ENCODE measurements around the gene SLC25A30. TPM values are rescaled to one million over a fixed set of nuclear protein-coding genes. Genes with fewer than 3 reads are reported as not detected.

SLC25A30 gene
- total RNA-seq, 1 donor from 2014 or later, result 21.9 TPM

GRCh38 chr13:45446181-45446580 is 28.0 kb upstream of the SLC25A30 start:
- H3K27ac Mint-ChIP-seq (ENCODE audit: unreplicated experiment), result no peak overlapping the region
- DNase-seq (ENCODE audit: low spot score), result no peak
- peaks cover 19% of the 10 kb centered on the region for H3K4me1 Mint-ChIP-seq (ENCODE audit: unreplicated experiment)
- H3K36me3 Mint-ChIP-seq (ENCODE audit: low read depth, unreplicated experiment), result no peaks in the 10 kb centered on the region
- H3K4me3 Mint-ChIP-seq (ENCODE audit: unreplicated experiment), result no peak overlapping the region
- no peaks in the 10 kb centered on the region for H3K27me3 Mint-ChIP-seq (ENCODE audit: unreplicated experiment)
- TF ChIP-seq CTCF (IDR thresholded peaks at IDR 0.05; ENCODE audit: unreplicated experiment), result no peak
- H3K9me3 Mint-ChIP-seq (ENCODE audit: unreplicated experiment), result no peaks in the 10 kb centered on the region

GRCh38 chr13:45445053-45445452 is 26.9 kb upstream of the SLC25A30 start:
- Mint-ChIP-seq H3K9me3 (ENCODE audit: unreplicated experiment) (no peaks in the 10 kb centered on the region), H3K4me3 (ENCODE audit: unreplicated experiment) (no peak overlapping the region), H3K36me3 (ENCODE audit: low read depth, unreplicated experiment) (no peaks in the 10 kb centered on the region), H3K27me3 (ENCODE audit: unreplicated experiment) (peaks cover 2% of the 10 kb centered on the region), H3K4me1 (ENCODE audit: unreplicated experiment) (peaks cover 25% of the 10 kb centered on the region), H3K27ac (ENCODE audit: unreplicated experiment) (no peak overlapping the region)
- no peak for DNase-seq (ENCODE audit: low spot score)
- TF ChIP-seq CTCF (IDR thresholded peaks at IDR 0.05; ENCODE audit: unreplicated experiment), result no peak

GRCh38 chr13:45441633-45442032 is 23.5 kb upstream of the SLC25A30 start:
- Mint-ChIP-seq H3K27ac (ENCODE audit: unreplicated experiment) (no peak overlapping the region), H3K36me3 (ENCODE audit: low read depth, unreplicated experiment) (no peaks in the 10 kb centered on the region), H3K9me3 (ENCODE audit: unreplicated experiment) (no peaks in the 10 kb centered on the region), H3K4me3 (ENCODE audit: unreplicated experiment) (no peak overlapping the region), H3K4me1 (ENCODE audit: unreplicated experiment) (peaks cover 28% of the 10 kb centered on the region), H3K27me3 (ENCODE audit: unreplicated experiment) (peaks cover 4% of the 10 kb centered on the region)
- DNase-seq (ENCODE audit: low spot score), result no peak
- TF ChIP-seq CTCF (IDR thresholded peaks at IDR 0.05; ENCODE audit: unreplicated experiment), result no peak

GRCh38 chr13:45439781-45440462 is 21.7 kb upstream of the SLC25A30 start:
- H3K36me3 Mint-ChIP-seq (ENCODE audit: low read depth, unreplicated experiment), result no peaks in the 10 kb centered on the region
- peak overlapping the region; percentile 84 for H3K27ac Mint-ChIP-seq (ENCODE audit: unreplicated experiment)
- H3K4me3 Mint-ChIP-seq (ENCODE audit: unreplicated experiment), result no peak overlapping the region
- DNase-seq (ENCODE audit: low spot score), result no peak
- no peaks in the 10 kb centered on the region for H3K9me3 Mint-ChIP-seq (ENCODE audit: unreplicated experiment)
- H3K4me1 Mint-ChIP-seq (ENCODE audit: unreplicated experiment), result peaks cover 23% of the 10 kb centered on the region
- TF ChIP-seq CTCF (IDR thresholded peaks at IDR 0.05; ENCODE audit: unreplicated experiment), result no peak
- H3K27me3 Mint-ChIP-seq (ENCODE audit: unreplicated experiment), result peaks cover 4% of the 10 kb centered on the region

- TF ChIP-seq CTCF (IDR thresholded peaks at IDR 0.05; ENCODE audit: unreplicated experiment), result no peak
- H3K4me1 Mint-ChIP-seq (ENCODE audit: unreplicated experiment), result peaks cover 20% of the 10 kb centered on the region
- H3K9me3 Mint-ChIP-seq (ENCODE audit: unreplicated experiment), result no peaks in the 10 kb centered on the region
- peaks cover 4% of the 10 kb centered on the region for H3K27me3 Mint-ChIP-seq (ENCODE audit: unreplicated experiment)
- H3K4me3 Mint-ChIP-seq (ENCODE audit: unreplicated experiment), result no peak overlapping the region
- H3K36me3 Mint-ChIP-seq (ENCODE audit: low read depth, unreplicated experiment), result no peaks in the 10 kb centered on the region
- H3K27ac Mint-ChIP-seq (ENCODE audit: unreplicated experiment), result no peak overlapping the region
- DNase-seq (ENCODE audit: low spot score), result no peak
Observed at GRCh38 chr13:45439008-45439407, 20.8 kb upstream of the SLC25A30 start.

Measured in endothelial cell (in vitro differentiated cells).